ENCODE data around the gene GPC3.

GRCh38 chrX:133878710-133879109 lies 106.7 kb downstream of the GPC3 start:
- no peak for TF ChIP-seq CTCF (IDR thresholded peaks at IDR 0.05; ENCODE audit: low read depth, low read length, poor library complexity, severe bottlenecking)
- no peak for TF ChIP-seq EZH2phosphoT487 (IDR thresholded peaks at IDR 0.05; ENCODE audit: borderline replicate concordance, low read length)

Data from DOHH2 (cell line).